Measurements from ENCODE around the gene TPPP2. TPM values are rescaled to one million over a fixed set of nuclear protein-coding genes. Genes with fewer than 3 reads are reported as not detected.

TPPP2 gene
- total RNA-seq, 1 donor from 2014 or later, result not detected

DNA sequence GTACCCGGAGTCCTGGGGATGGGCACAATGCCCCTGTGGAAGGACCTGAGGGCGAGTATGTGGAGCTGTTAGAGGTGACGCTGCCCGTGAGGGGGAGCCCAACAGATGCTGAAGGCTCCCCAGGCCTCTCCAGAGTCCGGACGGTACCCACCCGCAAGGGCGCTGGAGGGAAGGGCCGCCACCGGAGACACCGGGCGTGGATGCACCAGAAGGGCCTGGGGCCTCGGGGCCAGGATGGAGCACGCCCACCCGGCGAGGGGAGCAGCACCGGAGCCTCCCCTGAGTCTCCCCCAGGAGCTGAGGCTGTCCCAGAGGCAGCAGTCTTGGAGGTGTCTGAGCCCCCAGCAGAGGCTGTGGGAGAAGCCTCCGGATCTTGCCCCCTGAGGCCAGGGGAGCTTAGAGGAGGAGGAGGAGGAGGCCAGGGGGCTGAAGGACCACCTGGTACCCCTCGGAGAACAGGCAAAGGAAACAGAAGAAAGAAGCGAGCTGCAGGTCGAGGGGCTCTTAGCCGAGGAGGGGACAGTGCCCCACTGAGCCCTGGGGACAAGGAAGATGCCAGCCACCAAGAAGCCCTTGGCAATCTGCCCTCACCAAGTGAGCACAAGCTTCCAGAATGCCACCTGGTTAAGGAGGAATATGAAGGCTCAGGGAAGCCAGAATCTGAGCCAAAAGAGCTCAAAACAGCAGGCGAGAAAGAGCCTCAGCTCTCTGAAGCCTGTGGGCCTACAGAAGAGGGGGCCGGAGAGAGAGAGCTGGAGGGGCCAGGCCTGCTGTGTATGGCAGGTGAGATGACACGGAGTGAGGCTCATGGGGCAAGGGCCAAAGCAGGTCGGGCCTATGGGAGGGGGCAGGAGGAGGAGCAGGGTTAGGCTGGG lies 44.6 kb downstream of the TPPP2 start:
- TF ChIP-seq, protein P1, sequence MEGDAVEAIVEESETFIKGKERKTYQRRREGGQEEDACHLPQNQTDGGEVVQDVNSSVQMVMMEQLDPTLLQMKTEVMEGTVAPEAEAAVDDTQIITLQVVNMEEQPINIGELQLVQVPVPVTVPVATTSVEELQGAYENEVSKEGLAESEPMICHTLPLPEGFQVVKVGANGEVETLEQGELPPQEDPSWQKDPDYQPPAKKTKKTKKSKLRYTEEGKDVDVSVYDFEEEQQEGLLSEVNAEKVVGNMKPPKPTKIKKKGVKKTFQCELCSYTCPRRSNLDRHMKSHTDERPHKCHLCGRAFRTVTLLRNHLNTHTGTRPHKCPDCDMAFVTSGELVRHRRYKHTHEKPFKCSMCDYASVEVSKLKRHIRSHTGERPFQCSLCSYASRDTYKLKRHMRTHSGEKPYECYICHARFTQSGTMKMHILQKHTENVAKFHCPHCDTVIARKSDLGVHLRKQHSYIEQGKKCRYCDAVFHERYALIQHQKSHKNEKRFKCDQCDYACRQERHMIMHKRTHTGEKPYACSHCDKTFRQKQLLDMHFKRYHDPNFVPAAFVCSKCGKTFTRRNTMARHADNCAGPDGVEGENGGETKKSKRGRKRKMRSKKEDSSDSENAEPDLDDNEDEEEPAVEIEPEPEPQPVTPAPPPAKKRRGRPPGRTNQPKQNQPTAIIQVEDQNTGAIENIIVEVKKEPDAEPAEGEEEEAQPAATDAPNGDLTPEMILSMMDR (IDR thresholded peaks at IDR 0.05), result no peak
- ATAC-seq (ENCODE audit: low read depth) (no peak), DNase-seq (no peak)
- ChIA-PET POLR2A (interaction anchor here (0.9 kb wide), 1 partner anchor 18 kb away, joined by 3 read pairs; no protein-coding TSS in a partner anchor), CTCF (interaction anchor here (0.7 kb wide), 1 partner anchor 18 kb away, joined by 3 read pairs; no protein-coding TSS in a partner anchor)
- Mint-ChIP-seq H3K9me3 (no peaks in the 10 kb centered on the region), H3K4me3 (no peak overlapping the region), H3K36me3 (ENCODE audit: low read depth) (no peaks in the 10 kb centered on the region), H3K27me3 (no peaks in the 10 kb centered on the region), H3K4me1 (peaks cover 28% of the 10 kb centered on the region), H3K27ac (no peak overlapping the region)
- intact Hi-C loops (cut with micrococcal nuclease), result loop anchor here (10.0 kb wide), 1 partner anchor 440 kb away; no protein-coding TSS in a partner anchor

DNA sequence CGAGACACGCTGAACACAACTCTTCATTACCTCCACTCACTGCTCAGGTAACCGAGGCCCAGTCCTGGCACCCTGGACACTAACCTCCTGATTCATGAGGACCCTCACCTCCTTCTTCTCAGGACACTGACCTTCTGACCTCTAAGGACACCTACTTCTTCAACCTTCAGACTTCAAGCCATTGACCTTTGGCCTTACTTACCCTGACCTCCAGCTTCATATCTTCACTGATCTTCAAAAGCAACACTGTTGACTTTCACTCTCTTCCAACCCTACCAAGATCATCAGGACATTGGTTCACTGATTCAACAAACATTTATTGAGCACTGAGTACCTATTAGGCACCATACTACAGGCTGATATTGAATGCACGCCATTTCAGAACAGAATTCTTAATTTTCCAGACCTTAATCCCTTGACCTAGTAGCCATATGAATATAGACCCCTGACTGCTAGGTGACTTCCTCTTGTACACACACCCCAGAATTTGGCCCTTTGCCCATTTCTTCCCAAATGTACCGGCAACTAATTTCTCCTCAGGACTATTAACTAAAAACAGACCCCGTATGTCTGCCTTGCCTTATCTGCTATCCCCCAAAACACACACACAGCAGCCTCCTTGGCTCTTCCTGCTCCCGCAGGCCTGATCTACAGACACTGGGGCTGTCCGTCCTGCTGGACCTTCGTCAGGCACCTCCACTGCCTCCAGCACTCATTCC lies 45.9 kb downstream of the TPPP2 start:
- peaks cover 19% of the 10 kb centered on the region for H3K4me1 Mint-ChIP-seq
- no peak for ATAC-seq (ENCODE audit: low read depth)
- intact Hi-C loops (cut with micrococcal nuclease), result loop anchor here (10.0 kb wide), 1 partner anchor 441 kb away; no protein-coding TSS in a partner anchor
- H3K9me3 Mint-ChIP-seq, result no peaks in the 10 kb centered on the region
- no peak for DNase-seq
- H3K27ac Mint-ChIP-seq, result no peak overlapping the region
- POLR2A ChIA-PET, result no interaction called here
- H3K4me3 Mint-ChIP-seq, result no peak overlapping the region
- peaks cover 2% of the 10 kb centered on the region for H3K27me3 Mint-ChIP-seq
- TF ChIP-seq, protein P1 (IDR thresholded peaks at IDR 0.05), result no peak
- CTCF ChIA-PET, result interaction anchor here (1.5 kb wide), 1 partner anchor 29 kb away, joined by 3 read pairs; no protein-coding TSS in a partner anchor
- no peaks in the 10 kb centered on the region for H3K36me3 Mint-ChIP-seq (ENCODE audit: low read depth)

DNA sequence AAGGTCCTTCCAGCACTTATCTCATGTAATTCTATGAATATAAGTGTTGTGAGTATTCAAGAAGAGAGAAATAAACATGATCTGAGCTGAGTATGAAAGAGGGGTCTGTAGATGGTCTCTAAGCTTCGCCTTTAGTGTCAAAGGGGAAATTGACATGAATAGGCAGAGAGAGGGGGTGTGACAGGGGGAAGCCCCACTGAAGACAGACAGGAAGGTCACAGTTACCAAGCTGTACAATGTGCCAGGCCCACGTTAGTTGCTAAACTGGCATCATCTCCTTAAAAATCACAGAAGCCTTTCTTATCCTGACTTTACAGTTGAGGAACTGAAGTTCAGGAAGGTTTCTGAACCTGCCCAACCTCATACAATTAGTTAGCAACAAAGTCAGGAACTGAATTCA lies 47.7 kb downstream of the TPPP2 start:
- no peak overlapping the region for H3K27ac Mint-ChIP-seq
- H3K27me3 Mint-ChIP-seq, result peaks cover 2% of the 10 kb centered on the region
- no peak overlapping the region for H3K4me3 Mint-ChIP-seq
- CTCF ChIA-PET, result interaction anchor here (0.8 to 1.4 kb wide), 3 partner anchors 9 to 16 kb away, joined by 3 to 4 read pairs (median 3); no protein-coding TSS in a partner anchor
- no peaks in the 10 kb centered on the region for H3K36me3 Mint-ChIP-seq (ENCODE audit: low read depth)
- TF ChIP-seq, protein P1 (IDR thresholded peaks at IDR 0.05), result no peak
- DNase-seq (no peak), ATAC-seq (ENCODE audit: low read depth) (no peak)
- H3K4me1 Mint-ChIP-seq, result peaks cover 1% of the 10 kb centered on the region
- intact Hi-C loops (cut with micrococcal nuclease), result loop anchor here (10.0 kb wide), 1 partner anchor 443 kb away; no protein-coding TSS in a partner anchor
- POLR2A ChIA-PET, result no interaction called here
- H3K9me3 Mint-ChIP-seq, result no peaks in the 10 kb centered on the region

DNA sequence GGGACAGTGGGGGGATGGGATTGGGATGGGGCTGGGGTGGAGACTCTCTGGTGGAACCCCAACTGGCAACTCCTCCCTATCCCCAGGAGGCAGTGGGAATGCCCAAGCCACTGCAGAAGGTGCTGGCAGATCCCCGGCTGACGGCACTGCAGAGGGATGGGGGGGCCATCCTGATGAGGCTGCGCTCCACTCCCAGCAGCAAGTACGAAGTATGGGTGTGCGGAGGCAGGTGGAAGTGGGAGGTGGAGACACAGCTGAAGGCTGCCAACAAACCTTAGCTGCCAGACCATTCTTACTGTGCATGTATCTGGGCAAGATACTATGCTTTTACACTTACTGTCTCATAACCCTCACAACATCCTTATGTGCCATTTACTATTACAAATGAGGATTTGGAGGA lies 48.3 kb downstream of the TPPP2 start:
- POLR2A ChIA-PET, result no interaction called here
- no peak overlapping the region for H3K27ac Mint-ChIP-seq
- H3K4me1 Mint-ChIP-seq, result no peaks in the 10 kb centered on the region
- CTCF ChIA-PET, result interaction anchor here (1.4 kb wide), 1 partner anchor 10 kb away, joined by 3 read pairs; no protein-coding TSS in a partner anchor
- H3K9me3 Mint-ChIP-seq, result no peaks in the 10 kb centered on the region
- TF ChIP-seq, protein P1 (IDR thresholded peaks at IDR 0.05), result no peak
- H3K27me3 Mint-ChIP-seq, result peaks cover 2% of the 10 kb centered on the region
- ATAC-seq (ENCODE audit: low read depth), result no peak
- no peak for DNase-seq
- intact Hi-C loops (cut with micrococcal nuclease), result loop anchor here (10.0 kb wide), 1 partner anchor 443 kb away; no protein-coding TSS in a partner anchor
- no peaks in the 10 kb centered on the region for H3K36me3 Mint-ChIP-seq (ENCODE audit: low read depth)
- no peak overlapping the region for H3K4me3 Mint-ChIP-seq

All from activated B cell treated with CpG ODN at 0.5 μM for 24 hours (primary cell).